RPMI8226 (cell line): ENCODE data around the gene SLC6A6.
A peak's percentile ranks its signal among the peaks of the same experiment; 100 is the strongest.
"Not testable (repeated sequence)": the region's sequence is repeated elsewhere in the genome, so short reads cannot be mapped to it uniquely, and the experiment has no call there.

Source experiments
- DNase-seq: peaks from one replicate; pipeline ENCODE4 v3.0.0-alpha.2; 2015

SLC6A6 gene

GRCh38 chr3:14403619-14404155 lies 1.3 kb downstream of the SLC6A6 start:
- DNase-seq = no peak

DNA sequence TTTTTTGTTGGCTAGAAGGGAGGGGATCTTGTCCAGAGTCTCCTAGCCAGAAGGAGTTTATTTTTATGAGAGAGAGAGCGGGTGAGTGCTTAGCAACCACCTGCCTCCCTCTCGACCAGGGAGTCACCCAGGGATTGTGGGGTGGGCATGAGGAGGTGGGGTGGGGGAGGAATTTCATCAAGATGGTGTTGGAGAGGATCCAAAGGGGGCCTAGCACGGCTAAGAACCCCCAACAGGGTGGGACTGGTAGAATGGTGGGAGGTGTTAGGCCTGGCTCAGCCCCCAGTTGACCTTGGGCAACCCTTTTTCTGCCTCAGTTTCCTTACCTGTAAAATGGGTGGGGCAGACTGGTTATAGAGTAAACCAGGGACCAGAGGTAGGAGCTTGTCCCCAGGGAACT lies 1.8 kb downstream of the SLC6A6 start:
- DNase-seq = no peak

- DNase-seq = peak; percentile 16
Observed at GRCh38 chr3:14404631-14405359, 2.4 kb downstream of the SLC6A6 start.

DNA sequence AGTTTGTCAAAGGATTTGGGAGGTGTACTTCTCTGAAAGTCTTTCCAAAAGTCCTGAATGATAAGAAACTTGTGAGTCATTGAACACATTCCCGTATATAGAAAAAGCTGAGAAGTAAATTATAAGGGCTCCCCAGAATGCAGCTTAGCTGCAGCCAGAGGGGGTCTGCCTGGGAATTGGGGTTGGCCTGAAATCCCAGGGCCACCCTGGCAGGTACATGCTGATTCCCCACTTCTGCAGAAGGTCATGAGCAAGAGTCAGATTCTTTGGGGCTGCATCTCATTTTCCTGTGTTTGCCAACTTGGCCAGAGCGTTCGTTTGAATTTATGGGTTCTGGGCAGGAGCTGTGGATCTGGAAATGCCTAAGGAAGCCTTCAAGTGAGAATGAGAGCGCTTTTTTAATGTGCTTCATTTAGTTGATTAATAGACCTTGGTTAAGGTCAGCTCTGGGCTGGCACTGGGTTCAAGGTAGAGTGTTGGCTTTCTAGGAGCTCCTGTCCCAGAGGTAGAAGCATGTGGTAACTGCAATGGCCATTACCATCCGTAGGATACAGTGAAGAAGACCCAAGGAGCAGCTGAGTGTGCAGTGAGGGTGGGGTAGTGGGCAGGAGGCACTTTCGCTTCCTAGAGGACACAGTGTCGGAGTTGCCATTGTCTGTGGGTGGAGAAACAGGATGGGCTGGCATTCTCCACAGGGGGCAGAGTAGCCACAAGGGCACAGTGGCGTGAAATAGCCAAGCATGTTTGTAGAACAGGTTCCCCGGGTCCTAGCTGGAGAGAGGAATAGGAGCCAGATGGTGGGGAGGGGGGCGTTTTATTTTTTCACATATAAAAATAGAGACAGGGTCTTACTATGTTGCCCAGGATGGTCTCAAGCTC lies 3.2 kb downstream of the SLC6A6 start:
- DNase-seq = no peak

DNA sequence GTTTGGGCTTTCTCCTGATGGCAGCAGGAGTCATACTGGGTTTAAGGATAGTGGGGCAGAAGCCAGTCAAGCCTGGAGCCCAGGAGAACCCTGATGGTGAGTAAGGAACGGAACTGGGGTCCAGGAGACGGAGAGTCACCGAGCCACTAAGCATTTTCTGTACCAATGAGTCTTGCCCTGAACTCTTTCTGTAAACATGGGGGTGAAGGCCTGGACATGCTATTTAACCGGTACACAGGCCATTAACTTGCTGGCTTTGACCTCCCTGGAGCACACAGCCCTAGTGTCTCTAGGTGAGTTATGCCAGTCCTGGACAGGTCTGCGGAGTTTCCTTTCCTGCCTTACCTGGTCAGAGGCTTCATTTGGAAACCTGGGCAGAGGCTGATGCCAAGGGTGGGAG lies 3.9 kb downstream of the SLC6A6 start:
- DNase-seq = no peak

- no peak for DNase-seq
Observed at GRCh38 chr3:14406766-14407165, 4.4 kb downstream of the SLC6A6 start.

- no peak for DNase-seq
Observed at GRCh38 chr3:14407203-14407602, 4.8 kb downstream of the SLC6A6 start.

- not testable (repeated sequence) for DNase-seq
Observed at GRCh38 chr3:14409779-14410063, 7.3 kb downstream of the SLC6A6 start.

GRCh38 chr3:14410106-14410502 lies 7.7 kb downstream of the SLC6A6 start:
- DNase-seq = no peak

DNA sequence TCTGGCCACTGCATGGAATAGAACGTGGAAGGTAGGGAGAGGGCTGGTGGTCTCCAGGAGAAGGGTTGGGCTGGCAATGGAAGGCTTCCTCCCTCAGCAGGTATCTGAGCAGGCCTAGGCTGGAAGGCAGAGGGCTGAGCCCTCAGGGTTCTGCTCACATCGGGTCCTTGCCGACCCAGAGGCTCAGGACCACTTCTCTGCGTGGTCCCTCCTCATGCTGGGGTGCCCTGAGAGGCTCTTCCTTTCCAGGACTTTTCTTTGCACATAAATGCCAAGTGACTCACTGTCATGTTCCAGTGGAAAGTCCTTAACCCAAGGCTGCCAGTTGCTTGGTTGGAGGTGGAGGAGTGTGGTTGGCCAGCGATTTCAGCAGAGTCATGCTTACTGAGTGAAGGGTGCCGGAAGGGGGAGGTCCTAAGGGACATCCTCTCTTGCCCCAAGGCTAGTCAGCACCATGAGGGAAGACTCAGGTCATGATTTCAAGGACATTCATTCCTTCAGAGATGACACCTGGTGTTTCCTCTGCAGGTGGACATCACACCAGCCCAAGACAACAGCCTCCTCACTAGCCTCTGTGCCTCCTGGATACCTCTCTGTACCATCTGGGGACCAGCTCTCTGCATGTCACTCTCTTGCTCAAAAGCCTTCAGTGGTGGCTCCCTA lies 8.2 kb downstream of the SLC6A6 start:
- peak; percentile 83 for DNase-seq

DNA sequence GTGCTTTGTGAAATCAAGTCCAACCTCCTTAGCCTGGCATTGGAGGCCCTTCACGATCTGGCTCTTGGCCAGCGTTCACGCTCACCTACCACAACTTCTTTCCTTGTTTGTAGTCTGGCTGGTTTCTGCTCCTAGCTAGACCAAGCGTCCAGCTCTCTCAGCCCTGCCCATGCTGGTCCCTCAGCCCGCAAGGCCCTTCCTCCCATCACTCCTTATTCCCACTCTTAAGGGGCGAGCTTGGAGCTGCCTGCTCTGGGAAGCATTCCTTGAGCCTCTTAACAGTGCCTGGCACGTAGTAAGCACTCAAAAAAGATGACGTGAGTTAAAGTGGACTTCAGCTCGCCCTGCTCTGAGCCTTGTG lies 8.7 kb downstream of the SLC6A6 start:
- DNase-seq = no peak

- DNase-seq = no peak
Observed at GRCh38 chr3:14411988-14412387, 9.6 kb downstream of the SLC6A6 start.

GRCh38 chr3:14412831-14413380 lies 10.5 kb downstream of the SLC6A6 start:
- DNase-seq = no peak

DNA sequence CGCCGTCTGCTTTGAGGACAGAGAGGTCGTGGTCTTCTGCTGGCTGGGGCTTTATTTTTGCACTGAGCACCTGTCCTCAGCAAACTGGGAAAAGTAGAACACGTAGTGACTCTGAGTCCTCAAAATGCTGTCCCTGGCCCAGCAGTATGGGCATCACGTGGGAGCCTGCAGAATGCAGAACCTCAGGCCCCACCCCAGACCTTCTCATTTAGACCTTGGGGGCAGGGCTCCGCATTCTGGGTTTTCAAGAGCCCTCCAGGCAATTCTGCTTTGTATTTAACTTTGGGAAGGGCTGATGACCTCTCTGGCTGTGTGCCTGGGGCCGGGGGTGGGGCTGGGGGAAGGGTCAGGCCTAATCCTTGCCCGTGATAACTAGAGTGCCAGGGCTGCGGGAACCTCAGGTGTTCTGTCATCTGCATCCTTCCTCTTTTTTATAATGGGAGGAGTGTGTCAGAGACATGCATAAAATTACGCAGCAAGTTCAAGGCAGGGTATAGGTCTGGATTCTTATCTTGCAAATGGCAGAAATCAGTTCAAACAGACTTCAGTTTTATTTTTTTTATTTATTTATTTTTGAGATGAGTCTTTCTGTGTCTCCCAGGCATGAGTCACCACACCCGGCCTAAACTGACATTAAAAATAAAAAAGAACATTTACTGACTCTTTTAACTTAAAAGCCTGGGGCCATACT lies 11.1 kb downstream of the SLC6A6 start:
- DNase-seq = peak; percentile 55

DNA sequence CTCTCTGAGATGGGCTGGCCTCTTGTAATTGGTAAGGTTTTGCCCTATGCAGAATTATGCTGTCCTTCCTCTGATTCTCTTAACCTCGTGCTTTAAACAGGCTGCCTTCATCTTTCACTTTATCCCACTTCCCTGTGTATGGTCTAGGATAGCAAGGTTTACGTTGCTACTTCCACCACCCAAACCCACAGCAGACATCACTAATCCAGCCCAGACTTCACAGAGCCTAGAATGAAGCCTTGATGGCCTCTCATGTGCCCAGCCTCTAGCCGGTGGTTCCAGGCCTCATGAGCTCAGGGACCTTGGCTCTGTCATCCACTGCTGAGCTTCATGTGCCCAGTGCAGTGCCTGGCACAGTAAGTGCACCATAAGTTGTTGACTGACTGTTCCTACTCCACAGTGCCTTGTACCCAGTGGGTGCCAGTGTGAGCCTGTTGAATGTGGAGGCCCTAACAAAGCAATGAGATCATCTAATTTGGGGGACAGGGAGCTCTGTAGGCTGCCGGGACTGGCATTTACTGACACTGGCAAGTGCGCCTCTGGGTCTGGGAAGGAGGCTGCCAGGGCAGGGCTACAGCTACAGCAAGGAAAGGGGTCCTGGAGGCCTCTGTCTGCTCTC lies 12.5 kb downstream of the SLC6A6 start:
- DNase-seq = no peak

- no peak for DNase-seq
Observed at GRCh38 chr3:14415501-14415900, 13.1 kb downstream of the SLC6A6 start.

DNA sequence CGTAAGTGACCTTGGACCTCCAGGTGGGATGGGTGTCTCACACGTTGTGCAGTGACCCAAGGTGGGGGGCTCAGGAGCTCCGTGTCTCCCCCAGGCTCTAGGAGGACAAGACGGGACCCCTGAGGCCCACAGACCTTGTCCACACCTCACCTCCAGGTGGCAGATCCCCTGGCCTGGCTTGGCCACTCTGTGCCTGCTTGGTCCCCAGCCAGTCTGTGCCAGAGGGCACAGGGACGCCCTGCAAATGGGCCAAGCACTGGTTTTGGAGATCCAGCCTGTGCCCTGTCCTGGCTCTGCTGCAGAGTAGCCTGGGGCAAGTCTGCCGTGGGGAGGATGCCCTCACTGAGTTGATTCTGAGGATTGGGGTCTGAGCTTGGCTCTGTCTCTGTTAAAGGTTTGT lies 14.0 kb downstream of the SLC6A6 start:
- DNase-seq = no peak

GRCh38 chr3:14418296-14419250 lies 16.2 kb downstream of the SLC6A6 start:
- no peak for DNase-seq

GRCh38 chr3:14422016-14422963 lies 19.9 kb downstream of the SLC6A6 start:
- no peak for DNase-seq

GRCh38 chr3:14423197-14423743 lies 20.9 kb downstream of the SLC6A6 start:
- DNase-seq = no peak
